Measurements from ENCODE around the gene ZNF423. TPM values are rescaled to one million over a fixed set of nuclear protein-coding genes. Genes with fewer than 3 reads are reported as not detected.

ZNF423 gene
- polyA plus RNA-seq, 1 experiment: 0.11 TPM

DNA sequence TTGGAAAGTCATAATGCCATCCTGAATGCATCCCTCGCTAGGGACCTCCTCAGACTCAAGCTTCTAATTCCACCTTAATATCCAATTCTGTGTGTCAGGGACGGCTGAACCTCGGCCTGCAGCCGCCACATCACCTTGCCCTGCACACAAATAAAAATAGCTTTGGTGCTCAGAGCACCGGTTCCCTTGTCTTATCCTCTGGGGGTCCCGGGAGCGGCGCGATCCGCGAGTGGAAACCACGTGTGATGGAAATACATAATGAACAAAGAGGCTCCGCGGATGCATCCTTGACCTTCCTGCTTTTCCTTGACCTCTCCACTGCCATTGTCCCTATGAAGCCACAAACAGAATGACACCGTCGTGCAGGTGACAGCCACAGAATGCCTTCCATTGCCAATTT lies 143.4 kb downstream of the ZNF423 start:
- Histone ChIP-seq H3K4me3 (ENCODE audit: low read depth, low read length) (no peak overlapping the region), H3K9me3 (ENCODE audit: control insufficient read depth, insufficient read depth, low read length) (no peaks in the 10 kb centered on the region), H3K27me3 (ENCODE audit: control insufficient read depth, insufficient read depth, low read length) (no peaks in the 10 kb centered on the region), H3K27ac (ENCODE audit: low read depth, low read length) (no peak overlapping the region)
- ChIA-PET CTCF (no interaction called here), POLR2A (no interaction called here)
- DNase-seq (ENCODE audit: low read depth, low spot score): no peak
- TF ChIP-seq, protein P1, sequence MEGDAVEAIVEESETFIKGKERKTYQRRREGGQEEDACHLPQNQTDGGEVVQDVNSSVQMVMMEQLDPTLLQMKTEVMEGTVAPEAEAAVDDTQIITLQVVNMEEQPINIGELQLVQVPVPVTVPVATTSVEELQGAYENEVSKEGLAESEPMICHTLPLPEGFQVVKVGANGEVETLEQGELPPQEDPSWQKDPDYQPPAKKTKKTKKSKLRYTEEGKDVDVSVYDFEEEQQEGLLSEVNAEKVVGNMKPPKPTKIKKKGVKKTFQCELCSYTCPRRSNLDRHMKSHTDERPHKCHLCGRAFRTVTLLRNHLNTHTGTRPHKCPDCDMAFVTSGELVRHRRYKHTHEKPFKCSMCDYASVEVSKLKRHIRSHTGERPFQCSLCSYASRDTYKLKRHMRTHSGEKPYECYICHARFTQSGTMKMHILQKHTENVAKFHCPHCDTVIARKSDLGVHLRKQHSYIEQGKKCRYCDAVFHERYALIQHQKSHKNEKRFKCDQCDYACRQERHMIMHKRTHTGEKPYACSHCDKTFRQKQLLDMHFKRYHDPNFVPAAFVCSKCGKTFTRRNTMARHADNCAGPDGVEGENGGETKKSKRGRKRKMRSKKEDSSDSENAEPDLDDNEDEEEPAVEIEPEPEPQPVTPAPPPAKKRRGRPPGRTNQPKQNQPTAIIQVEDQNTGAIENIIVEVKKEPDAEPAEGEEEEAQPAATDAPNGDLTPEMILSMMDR (IDR thresholded peaks at IDR 0.05; ENCODE audit: low read depth, low read length): no peak

DNA sequence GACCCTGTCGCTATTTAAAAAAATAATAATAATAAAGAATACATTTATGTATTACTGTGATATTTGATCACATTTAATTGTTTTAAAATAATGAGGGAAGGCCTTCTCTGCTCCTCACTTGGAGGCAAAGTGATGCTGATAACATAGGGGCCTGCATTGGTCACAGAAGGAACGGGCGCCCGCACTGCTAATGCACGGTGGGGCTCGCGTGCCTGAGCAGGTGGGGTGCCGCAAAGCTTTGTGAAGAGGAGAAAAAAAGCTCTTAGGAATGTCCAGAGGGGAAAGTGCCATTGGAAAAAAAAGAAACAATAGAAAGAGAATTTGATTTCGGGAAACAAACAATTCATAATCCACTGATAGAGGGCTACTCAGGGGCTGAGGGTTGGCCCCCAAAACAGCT lies 143.8 kb downstream of the ZNF423 start:
- DNase-seq (ENCODE audit: low read depth, low spot score): no peak
- ChIA-PET POLR2A (no interaction called here), CTCF (no interaction called here)
- H3K4me3 ChIP-seq (ENCODE audit: low read depth, low read length): no peak overlapping the region
- H3K9me3 ChIP-seq (ENCODE audit: control insufficient read depth, insufficient read depth, low read length): no peaks in the 10 kb centered on the region
- TF ChIP-seq, protein P1 (IDR thresholded peaks at IDR 0.05; ENCODE audit: low read depth, low read length): no peak
- no peaks in the 10 kb centered on the region for H3K27me3 ChIP-seq (ENCODE audit: control insufficient read depth, insufficient read depth, low read length)
- H3K27ac ChIP-seq (ENCODE audit: low read depth, low read length): no peak overlapping the region

DNA sequence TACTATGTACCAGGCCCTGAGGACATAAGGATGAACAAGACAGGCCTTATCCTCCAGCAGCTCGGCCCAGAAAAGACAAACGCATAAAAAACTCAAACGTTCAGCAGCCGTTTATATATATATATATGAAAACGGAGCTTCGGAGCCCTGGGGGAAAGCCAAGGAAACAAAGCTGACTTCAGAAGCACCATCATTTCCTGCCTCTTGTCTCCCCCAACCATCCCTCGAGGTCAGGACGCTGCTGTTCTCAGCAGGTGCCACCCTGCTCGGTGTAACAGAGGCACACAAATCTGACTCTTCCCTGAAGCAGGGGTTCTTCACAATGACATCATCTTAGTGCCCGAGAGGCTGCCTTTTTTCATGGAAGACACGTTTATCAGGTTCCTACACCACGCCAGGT lies 146.9 kb downstream of the ZNF423 start:
- H3K27me3 ChIP-seq (ENCODE audit: control insufficient read depth, insufficient read depth, low read length): peaks cover under 1% of the 10 kb centered on the region
- CTCF ChIA-PET: no interaction called here

DNA sequence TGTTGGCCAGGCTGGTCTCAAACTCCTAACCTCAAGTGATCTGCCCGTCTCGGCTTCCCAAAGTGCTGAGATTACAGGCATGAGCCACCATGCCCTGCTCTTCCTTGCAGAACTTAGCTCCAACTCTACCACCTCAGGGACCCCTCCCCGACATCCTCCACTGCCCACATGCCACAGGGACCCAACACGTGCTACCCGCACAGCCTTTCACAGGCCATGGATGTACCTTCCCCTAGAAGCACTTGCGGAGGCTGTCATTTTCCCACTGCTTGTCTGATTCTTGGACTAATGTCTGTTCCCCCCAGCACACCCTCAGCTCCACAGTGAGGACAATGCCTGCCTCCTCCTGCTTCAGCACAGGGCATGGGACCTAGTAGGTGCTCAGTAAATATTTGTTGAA lies 147.4 kb downstream of the ZNF423 start:
- ChIA-PET CTCF (no interaction called here), POLR2A (no interaction called here)
- TF ChIP-seq, protein P1 (IDR thresholded peaks at IDR 0.05; ENCODE audit: low read depth, low read length): no peak

More for the DNA sequence above, 146.9 kb downstream of the ZNF423 start:
- H3K9me3 ChIP-seq (ENCODE audit: control insufficient read depth, insufficient read depth, low read length): no peaks in the 10 kb centered on the region
- no peak overlapping the region for H3K4me3 ChIP-seq (ENCODE audit: low read depth, low read length)
- no peak overlapping the region for H3K27ac ChIP-seq (ENCODE audit: low read depth, low read length)
- TF ChIP-seq, protein P1 (IDR thresholded peaks at IDR 0.05; ENCODE audit: low read depth, low read length): no peak
- POLR2A ChIA-PET: no interaction called here
- no peak for DNase-seq (ENCODE audit: low read depth, low spot score)

DNA sequence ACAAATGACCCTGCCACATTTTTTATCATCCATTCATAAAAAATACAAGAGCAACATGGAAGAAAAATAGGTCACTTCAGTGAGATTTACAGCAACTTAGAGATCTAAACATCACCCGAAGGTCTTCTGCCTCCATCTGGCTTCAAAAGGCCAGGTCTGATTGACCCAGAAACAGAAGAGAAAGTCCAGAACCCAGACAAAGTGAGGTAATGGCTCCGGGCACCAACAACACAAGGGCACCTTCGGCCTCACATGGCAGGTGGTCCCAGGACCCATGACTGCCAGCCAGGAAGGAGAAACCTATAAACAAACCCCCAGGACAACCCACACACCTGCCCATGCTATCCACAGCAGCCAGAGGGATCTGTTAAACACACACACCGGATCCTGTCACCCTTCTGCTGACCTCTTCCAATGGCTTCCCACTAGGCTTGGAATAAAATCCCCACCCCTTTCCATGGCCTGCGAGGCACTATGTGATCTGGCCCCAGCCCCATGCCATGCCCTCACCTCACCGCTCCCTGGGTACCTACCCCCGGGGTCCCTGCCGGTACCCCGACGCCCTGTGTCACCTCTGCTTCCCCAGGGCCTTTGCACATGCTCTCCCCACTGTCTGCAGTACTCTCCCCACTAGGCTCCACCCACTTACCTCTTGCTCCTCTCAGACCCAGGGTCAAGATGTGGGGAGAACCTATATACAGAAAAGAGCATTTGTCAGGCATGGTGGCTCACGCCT lies 149.1 kb downstream of the ZNF423 start:
- Histone ChIP-seq H3K27ac (ENCODE audit: low read depth, low read length) (no peak overlapping the region), H3K4me3 (ENCODE audit: low read depth, low read length) (no peak overlapping the region), H3K27me3 (ENCODE audit: control insufficient read depth, insufficient read depth, low read length) (peaks cover 5% of the 10 kb centered on the region), H3K9me3 (ENCODE audit: control insufficient read depth, insufficient read depth, low read length) (no peaks in the 10 kb centered on the region; the same call in 1 of the 2 replicates)
- no peak for DNase-seq (ENCODE audit: low read depth, low spot score)
- TF ChIP-seq, protein P1 (IDR thresholded peaks at IDR 0.05; ENCODE audit: low read depth, low read length): no peak
- POLR2A ChIA-PET: no interaction called here
- CTCF ChIA-PET: no interaction called here

More for the DNA sequence above, 147.4 kb downstream of the ZNF423 start:
- no peak for DNase-seq (ENCODE audit: low read depth, low spot score)
- Histone ChIP-seq H3K27me3 (ENCODE audit: control insufficient read depth, insufficient read depth, low read length) (peaks cover 2% of the 10 kb centered on the region), H3K9me3 (ENCODE audit: control insufficient read depth, insufficient read depth, low read length) (no peaks in the 10 kb centered on the region), H3K4me3 (ENCODE audit: low read depth, low read length) (no peak overlapping the region), H3K27ac (ENCODE audit: low read depth, low read length) (no peak overlapping the region)
